GM12892 (cell line): ENCODE measurements around the gene EEF1A2.

Experiments
- POLR2A ChIP-seq: IDR thresholded peaks from 2 replicates; pipeline ENCODE4 v1.6.1; 2011; ENCODE audit warnings: low read depth, low read length, control low read depth
- POLR2AphosphoS5 ChIP-seq: IDR thresholded peaks from 2 replicates; pipeline ENCODE4 v1.6.1; 2011; ENCODE audit warnings: low read depth, low read length, control low read depth
- TAF1 ChIP-seq: IDR thresholded peaks from 2 replicates; pipeline ENCODE4 v1.6.1; 2011; ENCODE audit warnings: low read depth, mild to moderate bottlenecking, control low read depth, low read length, borderline replicate concordance

- no peak for TF ChIP-seq POLR2A
- TF ChIP-seq TAF1: no peak
- no peak for TF ChIP-seq POLR2AphosphoS5
Observed at GRCh38 chr20:63500902-63501817, 2.3 kb upstream of the EEF1A2 start.
